ENCODE results near the gene TSHZ2.

- no peak for TF ChIP-seq TAF1 (IDR thresholded peaks at IDR 0.05; ENCODE audit: borderline replicate concordance, insufficient read depth, low read length)
- TF ChIP-seq POLR2AphosphoS5 (IDR thresholded peaks at IDR 0.05; ENCODE audit: low read depth, low read length), result no peak
Measured at GRCh38 chr20:53243152-53243551, 271.0 kb downstream of the TSHZ2 start.

Data from PFSK-1 (cell line).